ENCODE data around the gene LGALS1.

DNA sequence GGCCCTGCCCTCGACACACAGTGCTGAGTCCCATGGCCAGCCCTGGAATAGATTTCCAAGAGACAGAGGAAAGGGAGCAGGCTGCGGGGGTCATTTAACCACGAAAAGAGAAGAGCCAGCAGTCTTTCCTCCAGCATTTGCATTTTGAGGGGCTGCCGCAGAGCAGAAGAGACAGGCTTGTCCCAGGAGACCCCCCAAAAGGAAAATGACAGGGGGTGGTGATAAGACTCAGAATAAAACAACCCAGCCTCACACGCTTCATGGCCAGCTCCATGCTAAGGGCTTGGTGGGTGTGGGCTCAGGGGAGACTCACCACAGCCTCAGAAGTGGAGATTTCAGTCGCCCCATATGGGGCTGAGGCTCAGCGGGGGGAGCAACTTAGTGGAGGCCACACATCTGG is 38.3 kb downstream of the LGALS1 start:
- no peak for TF ChIP-seq TAF1 (IDR thresholded peaks at IDR 0.05; ENCODE audit: low read depth, low read length)
- TF ChIP-seq POLR2AphosphoS5 (IDR thresholded peaks at IDR 0.05; ENCODE audit: low read depth, low read length) = no peak
- TF ChIP-seq POU2F2 (IDR thresholded peaks at IDR 0.05; ENCODE audit: low read depth, low read length) = no peak
- no peak for TF ChIP-seq POLR2A (IDR thresholded peaks at IDR 0.05; ENCODE audit: low read depth, low read length)
- no peak for TF ChIP-seq PAX5 (IDR thresholded peaks at IDR 0.05; ENCODE audit: insufficient read depth, low read length, severe bottlenecking)
- no peak for TF ChIP-seq SPI1 (IDR thresholded peaks at IDR 0.05; ENCODE audit: low read depth, low read length)
